ENCODE measurements around the gene CDK8.
A peak's percentile ranks its signal among the peaks of the same experiment; 100 is the strongest.
"Not testable (repeated sequence)": the region's sequence is repeated elsewhere in the genome, so short reads cannot be mapped to it uniquely, and the experiment has no call there.

CDK8 gene

GRCh38 chr13:26253262-26253786, 605 bp upstream of the CDK8 start:
- DNase-seq (ENCODE audit: low spot score) = no peak

- peak; percentile 20 for DNase-seq (ENCODE audit: low spot score)
These were observed 718 bp downstream of the CDK8 start for GRCh38 chr13:26254583-26255111.

GRCh38 chr13:26255115-26255514, 1.2 kb downstream of the CDK8 start:
- no peak for DNase-seq (ENCODE audit: low spot score)

- DNase-seq (ENCODE audit: low spot score) = no peak
These were observed 1.9 kb downstream of the CDK8 start for GRCh38 chr13:26255691-26256277.

GRCh38 chr13:26257049-26257448, 3.1 kb downstream of the CDK8 start:
- DNase-seq (ENCODE audit: low spot score) = no peak

GRCh38 chr13:26259634-26260033, 5.7 kb downstream of the CDK8 start:
- no peak for DNase-seq (ENCODE audit: low spot score)

GRCh38 chr13:26262156-26262555, 8.2 kb downstream of the CDK8 start:
- no peak for DNase-seq (ENCODE audit: low spot score)

GRCh38 chr13:26266311-26266710, 12.4 kb downstream of the CDK8 start:
- DNase-seq (ENCODE audit: low spot score) = no peak

- DNase-seq (ENCODE audit: low spot score) = no peak
These were observed 16.8 kb downstream of the CDK8 start for GRCh38 chr13:26270707-26271106.

- no peak for DNase-seq (ENCODE audit: low spot score)
These were observed 18.7 kb downstream of the CDK8 start for GRCh38 chr13:26272621-26273020.

- DNase-seq (ENCODE audit: low spot score) = no peak
These were observed 26.4 kb downstream of the CDK8 start for GRCh38 chr13:26280295-26280694.

GRCh38 chr13:26280822-26281221, 26.9 kb downstream of the CDK8 start:
- DNase-seq (ENCODE audit: low spot score) = no peak

GRCh38 chr13:26285911-26286310, 32.0 kb downstream of the CDK8 start:
- DNase-seq (ENCODE audit: low spot score) = not testable (repeated sequence)

- not testable (repeated sequence) for DNase-seq (ENCODE audit: low spot score)
These were observed 34.9 kb downstream of the CDK8 start for GRCh38 chr13:26288838-26289237.

- no peak for DNase-seq (ENCODE audit: low spot score)
These were observed 41.9 kb downstream of the CDK8 start for GRCh38 chr13:26295812-26296211.

GRCh38 chr13:26299168-26299750, 45.3 kb downstream of the CDK8 start:
- DNase-seq (ENCODE audit: low spot score) = no peak

GRCh38 chr13:26300140-26300539, 46.2 kb downstream of the CDK8 start:
- no peak for DNase-seq (ENCODE audit: low spot score)

GRCh38 chr13:26305676-26306075, 51.7 kb downstream of the CDK8 start:
- no peak for DNase-seq (ENCODE audit: low spot score)

GRCh38 chr13:26307701-26308100, 53.8 kb downstream of the CDK8 start:
- DNase-seq (ENCODE audit: low spot score) = no peak

GRCh38 chr13:26308250-26308649, 54.3 kb downstream of the CDK8 start:
- no peak for DNase-seq (ENCODE audit: low spot score)

- no peak for DNase-seq (ENCODE audit: low spot score)
These were observed 54.9 kb downstream of the CDK8 start for GRCh38 chr13:26308836-26309235.

GRCh38 chr13:26310003-26310402, 56.1 kb downstream of the CDK8 start:
- no peak for DNase-seq (ENCODE audit: low spot score)

GRCh38 chr13:26310470-26310869, 56.5 kb downstream of the CDK8 start:
- no peak for DNase-seq (ENCODE audit: low spot score)

- DNase-seq (ENCODE audit: low spot score) = not testable (repeated sequence)
These were observed 58.1 kb downstream of the CDK8 start for GRCh38 chr13:26312019-26312418.

Measured in HuH-7.5 (cell line).